Skeletal muscle tissue (tissue), 4 donors: ENCODE measurements around the gene GPN2. TPM values are rescaled to one million over a fixed set of nuclear protein-coding genes. Genes with fewer than 3 reads are reported as not detected.

Experiments used
- H3K27ac ChIP-seq: one replicate; pipeline ENCODE4 v1.7.0; 2013; ENCODE audit warnings: mild to moderate bottlenecking, low read depth, low read length, inconsistent platforms
- H3K27me3 ChIP-seq, 3 donors: one replicate each; pipeline ENCODE4 v1.7.0; 2013; ENCODE audit warnings: low read length in 3 of 3; ENCODE audit not compliant: control insufficient read depth in 3 of 3, insufficient read depth in 3 of 3
- H3K36me3 ChIP-seq, 3 donors: one replicate each; pipeline ENCODE4 v1.7.0; 2013; ENCODE audit warnings: low read length in 3 of 3; ENCODE audit not compliant: control insufficient read depth in 3 of 3, insufficient read depth in 3 of 3
- H3K4me1 ChIP-seq, 3 donors: one replicate each; pipeline ENCODE4 v1.7.0; 2013; ENCODE audit warnings: low read length in 3 of 3, mild to moderate bottlenecking in 3 of 3; ENCODE audit not compliant: control insufficient read depth in 3 of 3, insufficient read depth in 3 of 3
- H3K4me3 ChIP-seq, 3 donors: one replicate each; pipeline ENCODE4 v1.7.0; 2013; ENCODE audit warnings: low read length in 3 of 3
- H3K9ac ChIP-seq, 3 donors: one replicate each; pipeline ENCODE4 v1.7.0; 2013; ENCODE audit warnings: low read length in 3 of 3, mild to moderate bottlenecking in 3 of 3, moderate library complexity in 2 of 3, low read depth in 1 of 3
- H3K9me3 ChIP-seq, 3 donors: one replicate each; pipeline ENCODE4 v1.7.0; 2013; ENCODE audit warnings: low read length in 3 of 3; ENCODE audit not compliant: control insufficient read depth in 3 of 3
- total RNA-seq: library from RNA; depleted of rRNA; stranded (reverse); fragments of >200 nt; gene quantifications from one replicate; pipeline ENCODE4 v1.2.3, GENCODE V29; 2014
- donor health status: Osteomylitis.

Gene GPN2
- total RNA-seq, 1 donor from 2014 or later: 6.3 TPM

GRCh38 chr1:26861286-26861701, 28.8 kb downstream of the GPN2 start:
- Histone ChIP-seq H3K27me3 (no peaks in the 10 kb centered on the region), H3K4me3 (no peak overlapping the region), H3K27ac (no peak overlapping the region), H3K4me1 (peaks cover 14 to 22% (median 19%) of the 10 kb centered on the region in 3 donors), H3K9me3 (no peaks in the 10 kb centered on the region), H3K36me3 (peaks cover 0 to 3% (median 0%) of the 10 kb centered on the region in 3 donors), H3K9ac (no peak overlapping the region)

DNA sequence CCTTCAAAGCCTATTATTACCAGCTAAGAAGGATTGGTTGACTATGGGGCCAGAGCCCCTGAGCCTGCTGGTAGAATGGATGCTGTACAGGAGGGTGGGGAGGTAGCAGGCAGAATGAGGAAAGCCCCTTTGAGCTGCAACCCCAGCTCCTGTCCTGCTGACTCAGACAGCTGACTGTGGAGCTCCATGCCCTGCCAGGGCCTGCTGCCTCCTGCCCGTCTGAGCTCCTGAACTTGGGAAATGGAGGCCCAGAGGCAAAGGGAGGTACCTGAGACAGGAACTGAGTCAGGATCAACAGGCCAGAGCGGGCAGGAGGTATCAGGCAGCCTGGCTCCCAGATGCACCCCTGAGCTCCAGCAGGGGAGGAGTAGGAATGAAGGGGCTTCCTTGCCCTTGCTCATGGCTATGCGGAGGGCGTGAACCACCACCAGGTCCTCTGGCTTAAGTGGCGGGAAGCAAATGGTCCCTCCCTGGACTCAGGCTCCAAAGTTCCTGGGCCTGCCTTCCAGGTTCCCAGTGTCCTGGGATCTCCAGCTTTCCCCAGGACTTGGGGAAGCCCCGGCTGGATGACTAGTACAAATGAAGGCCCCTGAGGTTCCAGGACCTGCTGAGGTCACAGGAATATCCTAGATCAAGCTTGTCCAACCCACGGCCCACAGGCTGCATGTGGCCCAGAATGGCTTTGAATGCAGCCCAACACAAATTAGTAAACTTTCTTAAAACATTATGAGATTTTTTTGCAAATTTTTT, 31.0 kb downstream of the GPN2 start:
- Histone ChIP-seq H3K27me3 (no peaks in the 10 kb centered on the region), H3K4me3 (no peak overlapping the region), H3K9me3 (no peaks in the 10 kb centered on the region), H3K9ac (no peak overlapping the region), H3K36me3 (peaks cover 8 to 23% (median 17%) of the 10 kb centered on the region in 3 donors), H3K27ac (no peak overlapping the region), H3K4me1 (peaks cover 2 to 9% (median 7%) of the 10 kb centered on the region in 3 donors)

- Histone ChIP-seq H3K27ac (no peak overlapping the region), H3K27me3 (no peaks in the 10 kb centered on the region), H3K9ac (no peak overlapping the region), H3K36me3 (peaks cover 15 to 30% (median 25%) of the 10 kb centered on the region in 3 donors), H3K9me3 (no peaks in the 10 kb centered on the region), H3K4me1 (peaks cover 0 to 6% (median 2%) of the 10 kb centered on the region in 3 donors), H3K4me3 (no peak overlapping the region)
Observed at GRCh38 chr1:26858160-26858559, 31.9 kb downstream of the GPN2 start.

DNA sequence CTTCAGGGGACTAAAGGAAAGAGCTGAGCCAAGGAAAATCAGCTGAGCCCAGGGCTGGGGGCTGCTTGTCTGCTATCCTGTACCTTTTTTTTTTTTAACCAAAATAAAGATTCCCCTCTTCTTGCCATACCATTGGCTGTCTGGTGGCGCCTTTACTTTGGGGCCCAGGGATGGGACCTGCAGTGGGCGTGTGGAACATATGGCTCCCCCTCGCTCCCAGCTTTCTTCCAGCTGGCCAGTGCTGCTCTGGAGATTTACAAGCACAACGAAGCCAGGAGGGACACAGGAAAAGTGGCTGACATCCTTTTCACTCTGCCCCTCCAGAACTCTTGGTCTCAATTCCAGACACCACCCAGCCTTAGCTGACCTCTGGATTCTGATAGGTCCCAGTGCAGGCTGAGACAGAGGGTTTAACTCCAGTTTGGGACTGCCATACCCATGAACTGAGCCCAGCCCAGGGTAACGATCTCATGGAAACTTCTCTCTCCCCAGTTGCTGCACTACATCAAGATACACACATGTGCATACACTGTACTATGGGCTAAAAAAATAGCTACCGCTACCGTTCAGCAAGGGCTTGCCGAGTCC, 32.5 kb downstream of the GPN2 start:
- H3K9ac ChIP-seq: no peak overlapping the region
- no peaks in the 10 kb centered on the region for H3K27me3 ChIP-seq
- no peaks in the 10 kb centered on the region for H3K9me3 ChIP-seq
- H3K4me1 ChIP-seq: peaks cover 3 to 6% (median 5%) of the 10 kb centered on the region in 3 donors
- H3K36me3 ChIP-seq: peaks cover 16 to 34% (median 31%) of the 10 kb centered on the region in 3 donors
- no peak overlapping the region for H3K27ac ChIP-seq
- no peak overlapping the region for H3K4me3 ChIP-seq

GRCh38 chr1:26856604-26857469, 33.2 kb downstream of the GPN2 start:
- Histone ChIP-seq H3K36me3 (peaks cover 24 to 41% (median 38%) of the 10 kb centered on the region in 3 donors), H3K4me1 (peaks cover 3 to 6% (median 5%) of the 10 kb centered on the region in 3 donors), H3K27ac (no peak overlapping the region), H3K9me3 (no peaks in the 10 kb centered on the region), H3K27me3 (no peaks in the 10 kb centered on the region), H3K4me3 (no peak overlapping the region), H3K9ac (no peak overlapping the region)

GRCh38 chr1:26856181-26856580, 33.9 kb downstream of the GPN2 start:
- no peak overlapping the region for H3K4me3 ChIP-seq
- H3K36me3 ChIP-seq: peaks cover 30 to 48% (median 44%) of the 10 kb centered on the region in 3 donors
- H3K9ac ChIP-seq: no peak overlapping the region
- H3K27me3 ChIP-seq: no peaks in the 10 kb centered on the region
- no peaks in the 10 kb centered on the region for H3K9me3 ChIP-seq
- no peak overlapping the region for H3K27ac ChIP-seq
- peaks cover 3 to 6% (median 5%) of the 10 kb centered on the region in 3 donors for H3K4me1 ChIP-seq

GRCh38 chr1:26855636-26856035, 34.4 kb downstream of the GPN2 start:
- H3K27me3 ChIP-seq: no peaks in the 10 kb centered on the region

GRCh38 chr1:26854906-26855305, 35.2 kb downstream of the GPN2 start:
- H3K27me3 ChIP-seq: no peaks in the 10 kb centered on the region
- H3K4me3 ChIP-seq: no peak overlapping the region
- no peaks in the 10 kb centered on the region for H3K9me3 ChIP-seq
- peaks cover 3 to 6% (median 5%) of the 10 kb centered on the region in 3 donors for H3K4me1 ChIP-seq
- H3K27ac ChIP-seq: no peak overlapping the region
- H3K36me3 ChIP-seq: peaks cover 42 to 60% (median 57%) of the 10 kb centered on the region in 3 donors
- H3K9ac ChIP-seq: no peak overlapping the region

More at GRCh38 chr1:26855636-26856035, 34.4 kb downstream of the GPN2 start:
- no peaks in the 10 kb centered on the region for H3K9me3 ChIP-seq
- H3K27ac ChIP-seq: no peak overlapping the region
- no peak overlapping the region for H3K4me3 ChIP-seq
- peaks cover 36 to 53% (median 50%) of the 10 kb centered on the region in 3 donors for H3K36me3 ChIP-seq
- H3K4me1 ChIP-seq: peaks cover 3 to 6% (median 5%) of the 10 kb centered on the region in 3 donors
- no peak overlapping the region for H3K9ac ChIP-seq

GRCh38 chr1:26853600-26853999, 36.5 kb downstream of the GPN2 start:
- Histone ChIP-seq H3K9ac (no peak overlapping the region), H3K4me1 (peaks cover 3 to 12% (median 10%) of the 10 kb centered on the region in 3 donors), H3K27ac (no peak overlapping the region), H3K36me3 (peaks cover 52 to 69% (median 66%) of the 10 kb centered on the region in 3 donors), H3K27me3 (no peaks in the 10 kb centered on the region), H3K9me3 (no peaks in the 10 kb centered on the region), H3K4me3 (no peak overlapping the region)
